NOMO-1 treated with dmso at 0.1 percent for 144 hours (cell line): ENCODE measurements around the gene WIPF3.
"Not testable (repeated sequence)": the region's sequence is repeated elsewhere in the genome, so short reads cannot be mapped to it uniquely, and the experiment has no call there.

Experiments
- DNase-seq: peaks from one replicate; lab custom pipeline; 2025; ENCODE audit not compliant: unreplicated experiment; lab: John Stamatoyannopoulos, UW

WIPF3 gene

GRCh38 chr7:29878081-29878688 lies 71.9 kb downstream of the WIPF3 start:
- no peak for DNase-seq

- DNase-seq: no peak
Measured at GRCh38 chr7:29879609-29880008, 73.3 kb downstream of the WIPF3 start.

DNA sequence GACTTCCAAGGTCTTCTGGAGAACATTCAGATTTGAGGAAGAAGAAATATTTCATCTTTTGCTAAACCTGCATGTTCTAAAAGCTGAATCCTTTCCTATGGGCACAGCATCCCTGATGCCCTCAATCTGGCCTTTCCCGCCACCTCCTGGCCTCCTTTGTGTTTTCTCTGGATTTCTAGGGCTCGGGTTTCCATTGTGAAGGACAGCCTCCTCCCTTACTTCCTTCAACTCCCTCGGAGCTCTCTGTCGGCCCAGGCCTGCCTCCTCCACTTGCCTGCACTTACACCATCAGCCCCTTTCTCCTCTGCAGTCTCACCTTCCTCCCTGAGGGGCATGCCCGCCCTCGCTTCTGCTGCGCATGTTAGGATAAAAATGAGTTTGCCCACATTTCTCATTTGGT lies 75.4 kb downstream of the WIPF3 start:
- no peak for DNase-seq

DNA sequence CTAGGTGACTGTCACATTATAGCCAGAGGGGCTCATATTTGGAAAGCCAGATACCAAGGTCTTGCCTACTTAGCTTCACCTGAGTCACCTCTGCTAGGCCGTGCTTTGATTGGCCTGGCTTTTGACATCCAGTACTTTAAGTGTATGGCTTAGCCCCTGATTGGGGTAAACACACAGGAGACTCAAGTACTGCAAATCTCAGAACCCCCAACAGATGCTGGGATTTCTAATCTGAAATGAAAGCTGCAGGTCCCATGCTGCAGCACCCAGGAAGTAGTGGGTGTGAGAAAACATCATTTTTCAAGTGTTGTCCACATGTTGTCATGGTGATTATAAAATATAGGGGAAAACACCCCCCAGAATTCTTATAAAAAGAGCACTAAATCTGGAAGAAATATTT lies 76.2 kb downstream of the WIPF3 start:
- DNase-seq: no peak

- DNase-seq: no peak
Measured at GRCh38 chr7:29883462-29884398, 77.4 kb downstream of the WIPF3 start.

DNA sequence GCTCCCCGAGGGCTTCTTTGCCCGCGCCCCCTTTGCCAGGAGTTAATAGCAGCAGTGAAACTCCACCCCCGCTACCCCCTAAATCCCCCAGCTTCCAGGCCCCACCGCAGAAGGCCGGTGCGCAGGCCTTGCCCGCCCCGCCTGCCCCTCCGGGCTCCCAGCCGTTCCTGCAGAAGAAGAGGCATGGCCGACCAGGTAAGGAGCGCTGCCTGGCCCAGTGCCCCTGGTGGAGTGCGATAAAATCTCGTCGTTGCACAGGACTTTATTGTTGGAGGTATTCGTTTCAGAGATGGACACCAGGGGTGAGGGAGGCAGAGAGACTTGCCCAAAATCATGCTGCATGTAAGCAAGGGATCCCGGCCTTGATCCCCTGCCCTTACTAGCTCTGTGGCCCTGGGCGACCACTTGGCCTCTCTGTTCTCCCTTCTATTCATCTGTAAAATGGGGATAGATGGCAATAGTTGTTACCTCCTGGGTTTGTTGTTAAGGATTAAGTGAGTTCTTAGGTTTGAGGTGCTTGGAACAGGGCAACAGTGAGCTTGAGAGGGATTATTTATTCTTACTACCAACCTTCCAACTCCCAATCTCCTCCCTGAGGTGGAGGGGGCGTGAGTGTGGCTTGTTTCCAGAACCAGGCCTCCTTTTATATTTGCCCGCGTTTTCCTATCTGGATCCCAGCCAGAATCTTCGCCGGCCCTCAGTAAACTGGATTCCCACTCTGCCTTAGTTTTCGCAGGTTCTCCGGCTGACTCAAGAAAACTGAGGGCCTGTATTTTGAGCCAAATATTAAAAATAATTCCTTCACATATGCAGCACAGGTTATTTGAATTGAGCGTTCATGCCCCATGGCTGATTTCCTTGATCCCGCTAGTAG lies 78.3 kb downstream of the WIPF3 start:
- DNase-seq: no peak

- no peak for DNase-seq
Measured at GRCh38 chr7:29885626-29886025, 79.3 kb downstream of the WIPF3 start.

GRCh38 chr7:29886827-29887226 lies 80.5 kb downstream of the WIPF3 start:
- no peak for DNase-seq

DNA sequence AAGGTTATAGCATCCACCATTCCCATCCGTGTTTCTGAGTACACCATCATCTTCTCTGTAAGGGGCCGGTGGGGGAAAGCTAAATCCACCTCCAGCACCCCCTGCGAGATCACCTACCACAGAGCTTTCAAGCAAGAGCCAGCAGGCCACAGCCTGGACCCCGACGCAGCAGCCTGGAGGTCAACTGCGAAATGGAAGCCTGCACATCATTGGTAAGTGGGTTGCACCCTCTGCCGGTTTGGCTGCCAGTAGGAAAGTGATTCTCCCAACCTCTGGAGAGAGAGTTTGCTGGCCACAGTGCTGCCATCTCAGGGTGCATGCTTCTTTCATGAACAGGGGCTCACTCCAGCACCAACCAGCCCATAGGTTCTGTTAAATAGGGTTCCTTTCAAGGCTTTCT lies 81.7 kb downstream of the WIPF3 start:
- no peak for DNase-seq

DNA sequence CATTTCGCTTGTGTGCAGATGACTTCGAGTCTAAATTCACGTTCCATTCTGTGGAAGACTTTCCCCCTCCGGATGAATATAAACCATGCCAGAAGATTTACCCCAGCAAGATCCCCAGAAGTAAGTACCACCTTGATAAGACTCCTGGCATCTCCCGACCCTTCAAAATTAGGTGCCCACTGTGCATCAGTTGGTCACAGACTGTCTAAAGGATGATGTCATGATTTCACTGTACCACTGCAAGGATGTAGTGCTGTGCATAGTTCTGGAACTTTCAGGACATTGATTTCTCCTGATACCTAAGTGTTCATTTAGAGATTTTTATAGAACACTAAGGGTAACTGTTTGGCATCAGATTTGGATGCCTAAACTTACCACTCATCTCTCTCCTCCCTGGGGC lies 83.0 kb downstream of the WIPF3 start:
- no peak for DNase-seq

- DNase-seq: no peak
Measured at GRCh38 chr7:29890251-29890650, 83.9 kb downstream of the WIPF3 start.

DNA sequence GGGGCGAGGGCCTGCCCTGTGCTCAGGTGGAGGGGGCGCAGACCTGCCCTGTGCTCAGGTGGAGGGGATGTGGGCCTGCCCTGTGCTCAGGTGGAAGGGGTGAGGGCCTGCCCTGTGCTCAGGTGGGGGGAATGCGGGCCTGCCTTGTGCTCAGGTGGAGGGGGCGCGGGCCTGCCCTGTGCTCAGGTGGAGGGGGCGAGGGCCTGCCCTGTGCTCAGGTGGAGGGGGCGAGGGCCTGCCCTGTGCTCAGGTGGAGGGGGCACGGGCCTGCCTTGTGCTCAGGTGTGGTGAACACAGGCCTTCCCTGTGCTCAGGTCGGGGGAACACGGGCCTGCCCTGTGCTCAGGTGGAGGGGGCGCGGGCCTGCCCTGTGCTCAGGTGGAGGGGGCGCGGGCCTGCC lies 84.5 kb downstream of the WIPF3 start:
- not testable (repeated sequence) for DNase-seq

DNA sequence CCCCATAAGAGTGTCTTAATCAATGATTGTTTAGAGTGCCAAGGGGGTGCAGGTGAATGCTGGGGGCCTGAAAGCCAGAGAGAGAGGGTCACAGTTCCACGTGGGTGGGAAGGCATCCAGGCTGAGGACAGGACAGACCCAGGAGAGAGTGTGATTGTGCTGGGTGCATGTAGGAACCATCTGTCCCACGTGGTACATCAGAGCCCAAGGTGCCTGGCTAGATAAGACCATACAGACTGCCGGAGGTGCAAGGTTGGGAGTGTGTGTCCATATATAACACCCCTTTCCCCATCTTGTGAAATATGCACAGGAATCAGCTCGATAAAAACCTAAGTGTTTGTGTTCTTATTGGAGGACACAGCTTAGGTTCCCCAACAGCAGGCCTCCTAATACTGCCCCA lies 85.5 kb downstream of the WIPF3 start:
- DNase-seq: no peak

DNA sequence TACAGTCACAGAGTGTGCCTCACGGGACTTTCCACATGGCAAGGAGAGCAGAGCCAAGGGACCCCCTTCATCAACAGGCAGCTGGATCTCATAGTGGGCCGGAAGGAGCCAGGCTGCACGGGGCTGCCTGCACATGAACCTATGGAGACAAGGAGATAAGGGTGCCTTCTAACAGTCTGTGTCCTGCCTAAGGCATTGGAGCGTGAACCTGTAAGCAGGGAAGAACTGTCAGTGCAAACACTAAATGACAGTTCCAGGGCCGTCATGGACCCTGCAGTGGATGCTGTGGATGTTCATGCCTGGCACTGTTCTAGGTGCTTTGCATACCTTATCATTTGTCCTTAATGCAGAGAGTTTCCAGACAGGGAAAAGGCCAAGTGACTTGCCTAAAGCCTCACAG lies 85.9 kb downstream of the WIPF3 start:
- no peak for DNase-seq

DNA sequence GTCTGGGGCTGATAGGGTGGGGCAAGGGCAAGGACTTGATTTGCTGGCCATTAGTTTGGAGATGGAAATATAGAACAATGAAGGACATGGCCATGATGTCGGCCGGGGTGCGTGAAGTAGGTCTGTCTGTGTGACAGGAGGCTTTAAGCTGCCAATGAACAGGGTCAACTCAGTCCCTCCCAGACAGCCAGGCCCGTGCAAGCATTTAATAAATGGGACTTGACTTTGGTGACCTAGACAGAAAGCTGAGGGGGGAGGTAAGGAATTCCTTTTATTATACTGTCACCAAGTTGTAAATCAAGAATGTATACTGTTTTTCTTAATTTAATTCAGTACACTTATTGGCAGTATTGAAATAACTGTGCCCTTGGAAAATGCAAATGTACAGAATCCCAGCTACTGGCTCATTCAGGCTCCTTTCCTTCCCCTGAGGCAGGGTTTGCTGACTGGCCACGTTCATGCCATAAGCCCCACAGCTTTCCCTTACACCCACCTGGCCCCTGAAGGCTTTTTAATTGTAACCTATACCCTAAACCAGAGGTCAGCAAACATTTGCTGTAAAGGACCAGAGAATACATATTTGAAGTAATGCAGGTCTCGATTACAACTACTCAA lies 87.2 kb downstream of the WIPF3 start:
- no peak for DNase-seq

- no peak for DNase-seq
Measured at GRCh38 chr7:29894256-29894655, 87.9 kb downstream of the WIPF3 start.

DNA sequence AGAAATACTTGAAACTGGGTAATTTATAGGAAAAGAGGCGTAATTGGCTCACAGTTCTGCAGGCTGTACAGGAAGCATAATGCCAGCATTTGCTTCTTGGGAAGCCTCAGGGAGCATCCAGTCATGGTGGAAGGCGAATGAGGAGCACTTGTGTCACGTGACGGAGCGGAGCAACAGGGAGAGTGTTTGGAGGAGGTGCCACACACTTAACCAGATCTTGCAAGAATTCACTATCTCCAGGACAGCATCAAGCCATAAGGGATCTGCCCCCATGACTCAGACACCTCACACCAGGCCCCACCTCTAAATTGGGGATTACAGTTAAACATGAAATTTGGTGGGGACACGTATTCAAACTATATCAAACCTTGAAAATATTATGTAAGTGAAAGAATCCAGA lies 89.3 kb downstream of the WIPF3 start:
- no peak for DNase-seq

GRCh38 chr7:29896685-29897411 lies 90.5 kb downstream of the WIPF3 start:
- DNase-seq: no peak

DNA sequence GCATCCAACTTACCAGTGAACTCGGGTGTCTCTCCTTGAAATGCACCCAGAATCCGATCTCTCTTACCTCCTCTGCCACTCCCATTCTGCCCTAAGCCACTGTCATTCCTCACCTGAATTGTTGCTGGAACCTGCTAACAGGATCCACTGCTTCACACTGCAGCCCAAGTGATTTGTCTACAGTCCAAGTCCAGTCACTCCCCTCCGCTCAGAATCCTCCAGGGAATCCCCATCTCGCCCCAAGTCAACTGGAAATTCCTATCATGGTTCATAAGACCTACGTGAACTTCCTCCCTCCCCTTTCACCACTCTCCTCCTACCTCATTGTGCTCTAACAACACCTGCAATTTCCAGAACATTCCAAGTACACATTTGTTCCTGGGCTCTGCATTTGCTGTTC lies 92.0 kb downstream of the WIPF3 start:
- DNase-seq: no peak

GRCh38 chr7:29900745-29901144 lies 94.4 kb downstream of the WIPF3 start:
- DNase-seq: no peak
